HG03039 (cell line): ENCODE data around the gene DOCK8.

ENCODE experiments used
- ATAC-seq: cut with Tn5 transposase; IDR thresholded peaks from one replicate; pipeline ENCODE4 v1.9.1; 2021; ENCODE audit warnings: mild to moderate bottlenecking, moderate library complexity; ENCODE audit not compliant: unreplicated experiment

Gene DOCK8

GRCh38 chr9:354453-354852, 139.8 kb downstream of the DOCK8 start:
- ATAC-seq: no peak

DNA sequence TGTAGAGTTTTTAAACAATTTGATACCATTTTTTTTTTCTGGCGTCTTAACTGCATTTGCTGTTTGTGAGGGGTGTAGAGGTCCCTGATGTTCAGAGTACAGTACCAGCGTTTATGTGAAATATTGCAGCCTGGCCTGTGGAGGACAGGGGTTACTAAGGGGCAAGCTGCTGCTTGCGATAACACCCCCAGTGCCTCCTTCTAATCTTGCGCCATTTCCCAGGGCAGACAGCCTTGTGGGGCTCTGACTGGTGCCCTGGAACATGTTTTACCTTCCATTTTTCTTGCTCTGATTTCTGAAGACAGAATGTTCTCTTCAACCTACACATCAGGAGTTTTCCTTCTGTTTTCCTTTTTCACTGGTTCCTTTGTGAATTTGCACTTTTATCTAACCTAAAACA, 142.9 kb downstream of the DOCK8 start:
- no peak for ATAC-seq

DNA sequence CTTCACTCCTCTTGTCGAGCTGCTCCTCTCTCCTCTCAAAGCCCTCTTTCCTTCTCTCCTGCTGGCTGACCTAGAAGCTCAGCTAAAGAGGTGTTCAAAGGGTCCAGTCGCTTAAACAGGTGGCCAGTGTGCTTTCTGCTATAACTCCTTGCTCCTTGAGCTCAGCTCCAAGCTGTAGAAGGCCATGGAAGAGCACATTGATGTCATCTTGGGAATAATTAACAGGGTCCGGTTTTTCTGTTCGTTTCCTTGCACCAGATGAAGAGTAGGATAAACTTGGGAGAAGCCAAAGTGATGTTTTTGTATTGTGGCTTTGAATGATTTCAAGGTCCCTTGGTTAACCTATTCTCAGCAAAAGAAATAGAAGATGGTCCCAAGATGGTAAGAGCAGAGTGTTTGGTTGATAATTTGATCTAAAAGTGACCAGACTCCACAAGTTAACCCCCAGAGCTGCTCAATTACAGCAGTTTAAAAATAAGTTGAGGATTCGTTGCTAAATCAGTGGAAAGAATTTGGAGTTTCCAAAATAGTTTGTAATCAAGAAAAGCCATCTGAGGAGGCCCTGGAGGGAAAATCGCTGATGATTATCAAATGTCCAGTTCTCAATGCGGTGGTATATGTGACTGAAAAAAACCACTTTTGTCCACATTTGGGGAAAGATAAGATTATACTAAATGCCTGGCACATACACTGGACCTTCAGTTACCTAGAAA, 148.1 kb downstream of the DOCK8 start:
- ATAC-seq: no peak

GRCh38 chr9:363274-363612, 148.6 kb downstream of the DOCK8 start:
- ATAC-seq: no peak

GRCh38 chr9:365436-365835, 150.8 kb downstream of the DOCK8 start:
- ATAC-seq: no peak

DNA sequence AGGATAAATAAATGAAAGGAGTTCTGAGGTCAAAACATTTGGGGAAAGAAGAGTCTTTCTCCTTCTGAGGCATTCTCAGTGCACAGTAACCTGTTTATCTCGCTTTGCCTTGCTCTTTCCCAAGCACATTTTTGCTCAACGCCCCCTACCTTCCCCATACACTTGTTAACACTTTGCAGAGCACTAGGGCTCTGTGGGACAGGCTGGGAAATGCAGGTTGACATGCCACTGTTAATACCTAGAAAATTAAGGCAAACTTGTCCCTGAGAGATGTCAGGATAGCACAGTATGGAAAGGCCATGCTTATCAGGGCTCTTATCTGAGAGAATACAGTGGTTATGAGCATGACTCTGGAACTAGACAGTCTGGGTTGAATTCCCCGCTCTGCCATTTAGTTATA, 152.0 kb downstream of the DOCK8 start:
- no peak for ATAC-seq

- no peak for ATAC-seq
Observed at GRCh38 chr9:370086-370485, 155.4 kb downstream of the DOCK8 start.

DNA sequence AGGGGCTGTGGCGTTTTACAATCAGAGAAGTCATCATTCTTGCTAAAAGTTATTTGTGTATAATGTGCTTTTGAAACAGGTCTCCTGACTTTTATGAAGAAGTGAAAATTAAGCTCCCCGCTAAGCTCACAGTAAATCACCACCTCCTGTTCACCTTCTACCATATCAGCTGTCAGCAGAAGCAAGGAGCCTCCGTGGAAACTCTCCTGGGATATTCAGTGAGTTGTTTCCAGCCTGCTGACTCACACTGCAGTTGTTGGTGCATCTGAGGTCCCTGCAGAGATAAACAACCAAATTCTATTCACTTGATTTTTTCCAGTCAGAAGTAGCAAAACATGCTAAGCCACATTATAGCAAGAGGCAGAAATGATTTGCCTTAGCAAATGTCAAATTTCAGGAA, 156.7 kb downstream of the DOCK8 start:
- ATAC-seq: no peak

- no peak for ATAC-seq
Observed at GRCh38 chr9:372128-372527, 157.5 kb downstream of the DOCK8 start.

DNA sequence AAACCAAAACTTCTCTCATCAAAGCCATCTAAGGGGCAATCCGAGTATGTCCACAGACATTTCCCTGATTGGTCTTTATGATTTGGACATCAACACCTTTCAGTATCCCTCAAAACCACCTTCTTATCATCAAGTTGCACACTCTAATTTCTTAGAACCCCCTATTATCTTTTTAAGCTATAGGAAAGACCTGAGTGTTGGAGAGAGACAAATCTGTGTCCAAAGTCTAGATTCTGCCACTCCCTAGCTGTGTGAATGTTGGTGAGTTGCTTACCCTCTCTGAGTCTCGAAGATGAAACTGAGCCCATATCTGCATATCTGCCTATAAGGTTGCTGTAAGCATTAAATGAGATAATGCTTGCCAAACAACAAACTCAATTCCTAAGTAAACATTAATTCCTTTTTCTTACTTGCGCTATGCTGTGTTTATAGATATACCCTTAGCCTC, 159.1 kb downstream of the DOCK8 start:
- no peak for ATAC-seq

DNA sequence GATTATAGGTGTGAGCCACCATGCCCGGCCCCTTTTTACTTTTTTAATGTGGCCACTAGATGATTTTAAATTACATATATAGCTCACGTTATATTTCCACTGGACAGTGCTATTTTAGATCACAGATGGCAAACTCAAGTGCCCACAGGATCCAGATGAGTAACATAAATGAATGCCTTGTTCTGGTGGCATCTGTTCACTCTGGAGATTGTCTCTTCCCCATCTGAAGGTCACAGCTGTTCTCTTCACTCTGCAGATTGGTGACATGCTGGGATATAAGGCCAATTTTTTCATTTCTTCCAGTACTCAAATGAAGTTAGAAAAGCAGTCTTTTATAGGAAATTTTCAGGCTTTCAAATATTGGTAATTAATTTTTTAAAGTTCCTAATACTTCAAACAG, 160.1 kb downstream of the DOCK8 start:
- no peak for ATAC-seq

DNA sequence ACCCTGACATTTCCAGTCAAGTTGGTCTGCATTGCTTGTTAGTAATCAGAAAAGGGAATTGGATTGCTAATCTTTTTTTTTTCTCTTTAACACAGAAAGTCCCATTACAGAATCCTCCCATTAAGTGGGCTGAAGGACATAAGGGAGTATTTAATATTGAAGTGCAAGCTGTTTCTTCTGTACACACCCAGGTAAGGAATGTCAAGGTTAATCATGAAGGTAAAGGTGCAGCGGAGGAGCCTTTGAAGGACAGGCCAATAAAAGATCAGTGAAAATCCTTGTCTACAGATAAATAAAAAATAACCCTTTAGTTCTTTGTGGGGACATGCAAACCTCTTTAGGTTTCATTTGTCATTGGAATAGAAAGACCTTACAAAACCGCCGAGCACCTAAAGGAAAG, 161.4 kb downstream of the DOCK8 start:
- no peak for ATAC-seq

DNA sequence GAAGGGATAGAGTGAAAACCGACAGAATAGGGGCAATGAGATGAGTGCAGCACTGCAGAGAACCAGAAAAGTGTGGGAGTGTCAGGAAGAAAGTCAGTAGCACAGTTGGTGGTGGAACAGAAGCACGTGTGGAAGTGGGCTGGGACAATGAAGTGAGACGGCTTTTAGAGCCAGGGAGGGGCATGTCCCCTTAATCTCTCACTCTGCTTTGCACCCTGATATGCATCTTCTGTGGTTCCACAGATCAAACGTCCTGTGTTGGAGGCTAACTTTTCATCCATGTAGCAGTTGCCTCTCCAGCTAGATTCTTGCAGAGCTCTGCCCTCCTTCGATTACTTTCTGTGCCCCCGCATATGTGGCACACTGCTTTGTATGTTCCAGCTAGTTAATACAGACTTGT, 163.6 kb downstream of the DOCK8 start:
- ATAC-seq: no peak

DNA sequence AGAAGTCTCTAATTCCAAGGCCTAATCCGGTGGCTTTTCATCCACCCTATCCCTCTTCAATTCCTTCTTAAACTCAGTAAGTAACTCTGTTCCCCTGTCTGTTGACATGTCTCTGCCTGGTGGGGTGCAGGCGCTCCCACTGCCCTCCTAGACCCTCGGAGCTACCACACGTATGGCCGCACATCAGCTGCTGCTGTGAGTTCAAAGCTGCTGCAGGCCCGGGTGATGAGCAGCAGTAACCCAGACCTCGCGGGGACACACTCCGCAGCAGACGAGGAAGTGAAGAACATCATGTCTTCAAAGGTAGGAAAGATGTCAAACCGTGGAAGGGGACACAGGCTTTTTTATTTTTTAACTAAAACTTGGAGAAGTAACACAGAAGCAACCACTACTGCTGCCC, 167.7 kb downstream of the DOCK8 start:
- ATAC-seq: no peak

GRCh38 chr9:385818-386398, 171.2 kb downstream of the DOCK8 start:
- ATAC-seq: no peak

DNA sequence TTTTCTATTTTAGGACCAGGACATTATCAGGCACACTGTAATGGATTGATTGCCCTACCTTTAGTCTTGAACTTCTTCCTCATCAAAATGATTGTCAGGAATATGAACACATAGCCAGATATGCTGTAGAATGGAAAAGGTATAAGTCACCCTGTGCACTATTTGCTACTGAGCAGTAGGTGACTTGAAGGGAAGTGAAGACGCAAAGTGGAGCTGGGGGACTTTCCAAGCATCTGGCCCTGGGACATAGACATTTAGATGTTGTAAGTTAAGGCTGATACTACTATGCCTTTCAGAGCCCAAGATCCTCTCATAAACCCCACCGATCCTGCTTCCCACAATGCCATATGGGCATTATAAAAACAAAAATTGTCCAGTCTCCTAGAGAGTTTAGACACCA, 174.5 kb downstream of the DOCK8 start:
- no peak for ATAC-seq

- no peak for ATAC-seq
Observed at GRCh38 chr9:389758-390157, 175.1 kb downstream of the DOCK8 start.

DNA sequence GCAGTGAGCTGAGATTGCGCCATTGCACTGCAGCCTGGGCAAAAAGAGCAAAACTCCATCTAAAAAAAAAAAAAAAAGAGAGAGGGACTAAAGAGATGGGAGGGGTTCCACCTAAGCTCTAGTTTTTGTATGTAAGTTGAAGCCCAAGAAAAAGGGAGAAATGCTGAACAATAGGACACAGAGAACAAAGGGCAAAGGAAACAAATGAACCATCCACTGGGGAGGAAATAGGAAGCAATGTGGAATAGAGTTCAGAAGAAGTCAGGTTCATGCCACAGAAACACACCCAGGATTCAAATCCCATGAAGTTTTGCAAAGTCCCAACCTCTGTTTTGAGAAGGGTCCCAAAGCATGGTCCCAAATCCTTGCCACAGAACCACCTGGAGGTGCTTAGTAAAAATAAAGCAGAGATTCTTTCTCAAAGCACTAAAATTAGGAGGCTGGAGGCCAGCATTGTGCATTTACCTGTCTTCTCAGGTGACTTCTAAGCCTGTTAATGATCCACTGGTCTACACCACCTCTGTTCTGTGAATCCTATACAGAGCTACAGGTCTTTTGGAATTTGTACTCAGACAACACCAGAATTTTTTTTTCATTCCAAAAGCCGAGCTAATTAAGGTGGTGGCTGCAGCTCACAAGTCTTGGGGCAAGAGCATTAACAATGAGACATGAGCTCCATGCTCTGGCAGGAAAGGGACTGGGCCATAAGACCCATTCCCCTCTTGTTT, 177.6 kb downstream of the DOCK8 start:
- ATAC-seq: no peak

DNA sequence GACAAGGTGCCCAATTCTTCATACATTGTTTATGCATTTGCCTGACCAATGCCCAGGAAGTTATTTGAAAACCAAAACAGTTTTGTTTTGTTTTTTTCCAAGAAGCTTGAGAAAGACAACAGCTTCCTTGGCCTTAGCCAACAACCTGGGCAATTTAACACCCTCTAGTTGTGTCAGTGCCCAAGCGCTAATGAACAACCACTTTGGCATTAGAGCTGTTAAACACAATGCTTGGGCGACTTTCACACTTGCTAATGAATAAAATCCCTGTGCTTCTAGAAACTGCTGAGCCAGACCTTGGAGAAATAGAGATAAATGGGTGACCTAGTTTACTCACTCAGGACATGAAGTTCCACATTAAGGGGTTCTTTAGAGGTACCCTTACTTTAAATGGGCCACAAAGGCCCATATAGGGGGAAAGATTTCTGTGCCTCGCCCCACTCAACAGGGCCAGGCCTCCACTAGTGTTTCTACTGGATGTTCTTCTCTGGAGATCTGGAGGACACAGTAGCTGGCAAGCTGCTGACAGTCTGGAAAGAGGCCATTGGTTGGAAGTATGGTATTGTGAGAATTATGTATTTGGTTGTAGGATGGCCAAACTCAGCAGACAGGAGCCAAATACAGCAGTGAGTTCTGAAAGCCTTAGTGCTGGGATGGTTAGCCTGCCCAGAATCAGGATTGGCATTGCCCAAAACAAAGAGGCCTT, 179.8 kb downstream of the DOCK8 start:
- no peak for ATAC-seq

- ATAC-seq: no peak
Observed at GRCh38 chr9:396396-396795, 181.7 kb downstream of the DOCK8 start.

DNA sequence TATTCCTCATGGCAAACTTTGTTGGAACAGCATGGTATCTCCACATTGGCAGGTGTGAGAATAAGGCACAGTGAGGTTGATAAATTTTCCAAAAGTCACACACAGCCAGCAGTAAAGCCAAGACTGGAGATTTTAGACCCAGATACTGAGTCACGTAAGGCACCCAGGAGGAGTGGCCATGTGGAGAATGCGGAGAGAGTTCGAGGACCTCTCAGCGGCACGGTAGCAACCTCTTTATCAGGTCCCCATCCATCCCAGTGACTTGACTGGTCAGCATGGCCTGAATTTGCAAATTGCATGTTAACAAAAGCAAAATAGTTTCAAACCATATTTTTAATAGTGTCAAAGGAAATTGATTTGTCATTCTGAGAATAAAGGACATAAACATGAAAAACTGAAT, 183.4 kb downstream of the DOCK8 start:
- ATAC-seq: no peak

GRCh38 chr9:401223-401622, 186.6 kb downstream of the DOCK8 start:
- ATAC-seq: no peak
